ENCODE measurements around the gene NOXO1.

DNA sequence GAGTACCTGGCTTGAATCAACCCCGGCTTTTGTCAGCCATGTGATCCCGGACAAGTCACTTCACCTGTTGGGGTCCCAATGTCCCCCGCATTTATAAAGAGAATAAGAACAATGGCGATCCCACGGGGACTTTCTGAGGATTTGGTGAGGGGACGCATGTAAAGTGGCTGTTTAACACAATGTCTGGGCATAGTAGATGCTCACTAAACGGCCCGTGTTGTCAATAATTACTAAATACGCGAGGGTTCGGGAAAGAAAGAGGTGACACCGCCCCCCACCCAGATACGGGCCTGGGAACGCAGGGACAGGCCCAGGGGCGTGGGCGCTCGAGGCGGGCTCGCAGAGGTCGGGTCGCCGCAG lies 10.3 kb upstream of the NOXO1 start:
- TF ChIP-seq, protein P1, sequence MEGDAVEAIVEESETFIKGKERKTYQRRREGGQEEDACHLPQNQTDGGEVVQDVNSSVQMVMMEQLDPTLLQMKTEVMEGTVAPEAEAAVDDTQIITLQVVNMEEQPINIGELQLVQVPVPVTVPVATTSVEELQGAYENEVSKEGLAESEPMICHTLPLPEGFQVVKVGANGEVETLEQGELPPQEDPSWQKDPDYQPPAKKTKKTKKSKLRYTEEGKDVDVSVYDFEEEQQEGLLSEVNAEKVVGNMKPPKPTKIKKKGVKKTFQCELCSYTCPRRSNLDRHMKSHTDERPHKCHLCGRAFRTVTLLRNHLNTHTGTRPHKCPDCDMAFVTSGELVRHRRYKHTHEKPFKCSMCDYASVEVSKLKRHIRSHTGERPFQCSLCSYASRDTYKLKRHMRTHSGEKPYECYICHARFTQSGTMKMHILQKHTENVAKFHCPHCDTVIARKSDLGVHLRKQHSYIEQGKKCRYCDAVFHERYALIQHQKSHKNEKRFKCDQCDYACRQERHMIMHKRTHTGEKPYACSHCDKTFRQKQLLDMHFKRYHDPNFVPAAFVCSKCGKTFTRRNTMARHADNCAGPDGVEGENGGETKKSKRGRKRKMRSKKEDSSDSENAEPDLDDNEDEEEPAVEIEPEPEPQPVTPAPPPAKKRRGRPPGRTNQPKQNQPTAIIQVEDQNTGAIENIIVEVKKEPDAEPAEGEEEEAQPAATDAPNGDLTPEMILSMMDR (IDR thresholded peaks at IDR 0.05), result no peak
- TF ChIP-seq POLR2A (IDR thresholded peaks at IDR 0.05), result no peak

Measured in adrenal gland (tissue), 5 donors.